Lung (tissue), 12 donors: ENCODE results near the gene TAS2R38. TPM values are rescaled to one million over a fixed set of nuclear protein-coding genes. Genes with fewer than 3 reads are reported as not detected.
"Not testable (repeated sequence)": the region's sequence is repeated elsewhere in the genome, so short reads cannot be mapped to it uniquely, and the experiment has no call there.

Source experiments
- ATAC-seq: fragments of 200-7000 bp; cut with Tn5 transposase; one replicate; pipeline ENCODE4 v1.9.1; 2020; ENCODE audit warnings: moderate number of reproducible peaks; ENCODE audit not compliant: insufficient read depth, low FRiP score
- DNase-seq, 3 donors: peaks; one replicate each; pipeline ENCODE4 v3.0.0-alpha.2; 2013 to 2017
- H3K27ac ChIP-seq, 2 donors: one replicate each; pipeline ENCODE4 v1.5.1; 2013; ENCODE audit warnings: mild to moderate bottlenecking in 2 of 2, moderate library complexity in 2 of 2, control low read depth in 1 of 2, inconsistent platforms in 1 of 2, low read depth in 1 of 2, low read length in 1 of 2
- H3K27me3 ChIP-seq, 3 donors: one replicate each; pipeline ENCODE4 v1.5.1; 2013; ENCODE audit warnings: low read length in 2 of 3; ENCODE audit not compliant: control insufficient read depth in 3 of 3, insufficient read depth in 3 of 3
- H3K36me3 ChIP-seq, 4 donors: one replicate each; pipeline ENCODE4 v1.5.1; 2013; ENCODE audit warnings: low read length in 4 of 4, mild to moderate bottlenecking in 1 of 4, moderate library complexity in 1 of 4; ENCODE audit not compliant: control insufficient read depth in 4 of 4, insufficient read depth in 4 of 4
- H3K4me1 ChIP-seq, 5 donors: one replicate each; pipeline ENCODE4 v1.5.1; 2013; ENCODE audit warnings: low read length in 5 of 5, mild to moderate bottlenecking in 2 of 5, moderate library complexity in 1 of 5; ENCODE audit not compliant: control insufficient read depth in 5 of 5, insufficient read depth in 5 of 5
- H3K4me3 ChIP-seq: one replicate; pipeline ENCODE4 v1.5.1; 2013; ENCODE audit warnings: mild to moderate bottlenecking, control low read depth, moderate library complexity
- H3K9ac ChIP-seq, 2 donors: one replicate each; pipeline ENCODE4 v1.5.1; 2013; ENCODE audit warnings: low read length in 2 of 2, control low read depth in 1 of 2; ENCODE audit not compliant: insufficient read depth in 1 of 2
- H3K9me3 ChIP-seq, 4 donors: one replicate each; pipeline ENCODE4 v1.5.1; 2013; ENCODE audit warnings: low read length in 3 of 4, mild to moderate bottlenecking in 1 of 4, moderate library complexity in 1 of 4; ENCODE audit not compliant: control insufficient read depth in 4 of 4, insufficient read depth in 3 of 4
- CTCF ChIP-seq: IDR thresholded peaks from 2 replicates; pipeline ENCODE4 v1.5.1; 2012; ENCODE audit warnings: mild to moderate bottlenecking; ENCODE audit errors: control extremely low read depth, extremely low read depth
- WGBS, 2 donors: extraction: QIAGEN DNeasy Blood & Tissue Kit; methylation state at CpG; one replicate each; pipeline ENCODE4 v1.1.7; 2013; 5-methylcytosine and 5-hydroxymethylcytosine counted together
- polyA plus RNA-seq, 2 donors: library from polyadenylated mRNA; stranded (reverse); fragments of 200-250 nt; gene quantifications; one replicate each; pipeline ENCODE4 v1.2.1, GENCODE V29; 2013
- total RNA-seq, 2 donors: library from RNA; depleted of rRNA in 1 of 2; stranded (reverse); fragments of >200 nt in 1 of 2; gene quantifications; one replicate each; pipeline ENCODE4 v1.2.1, GENCODE V29; 2014 to 2021
- donor health status: control.
- donor health status: control.
- donor health status: Bipolar disorder and iron deficiency.
- donor health status: healthy.
- donor health status: DM: yes; HTN: yes; CAD: no.

The TAS2R38 gene
- total and polyA plus RNA-seq, 4 donors: not detected

- Histone ChIP-seq H3K4me3 (no peak overlapping the region), H3K4me1 (no peaks in the 10 kb centered on the region), H3K36me3 (no peaks in the 10 kb centered on the region), H3K27ac (no peak overlapping the region), H3K9me3 (no peaks in the 10 kb centered on the region), H3K27me3 (no peaks in the 10 kb centered on the region), H3K9ac (no peak overlapping the region)
- WGBS, 2 donors: 78 to 79% methylated on average over 4 of the region's 4 CpGs
- DNase-seq: no peak
- no peak for TF ChIP-seq CTCF
- ATAC-seq: no peak
Measured at GRCh38 chr7:141992688-141993087, 19.1 kb upstream of the TAS2R38 start.

GRCh38 chr7:141992156-141992555 lies 18.6 kb upstream of the TAS2R38 start:
- Histone ChIP-seq H3K9ac (no peak overlapping the region), H3K36me3 (no peaks in the 10 kb centered on the region), H3K4me3 (no peak overlapping the region), H3K27ac (no peak overlapping the region), H3K4me1 (no peaks in the 10 kb centered on the region), H3K27me3 (no peaks in the 10 kb centered on the region), H3K9me3 (no peaks in the 10 kb centered on the region)
- no peak for TF ChIP-seq CTCF
- ATAC-seq (no peak), DNase-seq (no peak)
- WGBS, 2 donors: 52 to 71% methylated on average over 2 of the region's 2 CpGs

GRCh38 chr7:141991140-141991539 lies 17.6 kb upstream of the TAS2R38 start:
- Histone ChIP-seq H3K36me3 (no peaks in the 10 kb centered on the region), H3K9ac (no peak overlapping the region), H3K9me3 (peaks cover 0 to 2% (median 0%) of the 10 kb centered on the region in 4 donors), H3K27ac (no peak overlapping the region), H3K27me3 (no peaks in the 10 kb centered on the region), H3K4me1 (no peaks in the 10 kb centered on the region), H3K4me3 (no peak overlapping the region)
- WGBS, 2 donors: 52 to 75% methylated on average over 6 of the region's 6 CpGs
- ATAC-seq (no peak), DNase-seq (no peak)
- TF ChIP-seq CTCF: no peak

GRCh38 chr7:141990011-141990725 lies 16.6 kb upstream of the TAS2R38 start:
- Histone ChIP-seq H3K4me1 (no peaks in the 10 kb centered on the region), H3K36me3 (no peaks in the 10 kb centered on the region), H3K9me3 (peaks cover 0 to 3% (median 0%) of the 10 kb centered on the region in 4 donors), H3K9ac (no peak overlapping the region), H3K27ac (no peak overlapping the region), H3K4me3 (no peak overlapping the region), H3K27me3 (no peaks in the 10 kb centered on the region)
- no peak for TF ChIP-seq CTCF
- ATAC-seq: no peak
- DNase-seq: no peak
- WGBS, 2 donors: 30 to 65% methylated on average over 2 of the region's 2 CpGs

- H3K9me3 ChIP-seq, H3K27me3 ChIP-seq, H3K9ac ChIP-seq, ATAC-seq, H3K36me3 ChIP-seq, DNase-seq, H3K4me1 ChIP-seq, H3K4me3 ChIP-seq, H3K27ac ChIP-seq: not testable (repeated sequence)
- 66 to 79% methylated on average over 4 of the region's 4 CpGs for WGBS, 2 donors
Measured at GRCh38 chr7:141987803-141988202, 14.2 kb upstream of the TAS2R38 start.
